Measurements from ENCODE around the gene CD38.
"Not testable (repeated sequence)": the region's sequence is repeated elsewhere in the genome, so short reads cannot be mapped to it uniquely, and the experiment has no call there.

Gene CD38

DNA sequence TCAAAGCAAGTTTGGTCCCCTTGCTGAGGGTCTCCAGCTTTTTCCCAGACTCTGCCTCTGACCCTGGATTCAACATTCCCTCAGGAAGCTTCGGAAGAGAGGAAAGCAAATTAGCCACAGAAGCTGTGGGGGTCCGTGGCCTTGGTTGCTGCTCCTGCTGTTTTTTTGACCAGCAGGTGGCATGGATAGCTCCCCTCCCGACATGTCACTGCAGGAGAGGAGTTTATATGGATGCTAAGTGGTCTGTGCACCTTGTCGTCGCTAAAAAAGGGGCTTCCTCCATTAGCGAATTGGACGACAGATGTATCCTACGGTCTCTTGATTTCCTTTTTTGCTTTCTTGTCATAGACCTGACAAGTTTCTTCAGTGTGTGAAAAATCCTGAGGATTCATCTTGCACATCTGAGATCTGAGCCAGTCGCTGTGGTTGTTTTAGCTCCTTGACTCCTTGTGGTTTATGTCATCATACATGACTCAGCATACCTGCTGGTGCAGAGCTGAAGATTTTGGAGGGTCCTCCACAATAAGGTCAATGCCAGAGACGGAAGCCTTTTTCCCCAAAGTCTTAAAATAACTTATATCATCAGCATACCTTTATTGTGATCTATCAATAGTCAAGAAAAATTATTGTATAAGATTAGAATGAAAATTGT, 70.2 kb downstream of the CD38 start:
- no peak overlapping the region for H3K4me3 ChIP-seq (ENCODE audit: low read length)
- no peak for TF ChIP-seq ZNF274 (IDR thresholded peaks at IDR 0.05; ENCODE audit: low read depth, low read length)

DNA sequence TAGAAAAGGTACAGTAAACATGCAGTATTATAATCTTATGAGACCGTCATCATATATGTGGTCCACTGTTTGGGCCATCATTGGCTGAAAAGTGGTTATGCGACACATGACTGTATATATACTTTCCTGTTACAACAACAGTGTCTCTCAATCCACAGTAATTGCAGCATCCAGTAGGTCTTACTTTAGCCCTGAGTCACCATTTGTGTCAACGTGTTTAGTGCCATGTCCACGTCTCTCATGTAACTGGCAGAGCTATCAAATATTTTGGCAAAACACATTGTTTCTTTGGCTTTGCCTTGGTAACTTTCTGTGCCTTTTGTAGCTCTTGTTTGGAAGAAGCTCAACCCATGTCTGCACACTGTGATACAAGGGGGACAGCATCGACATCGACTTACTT, 73.8 kb downstream of the CD38 start:
- no peak for TF ChIP-seq ZNF274 (IDR thresholded peaks at IDR 0.05; ENCODE audit: low read depth, low read length)
- no peak overlapping the region for H3K4me3 ChIP-seq (ENCODE audit: low read length)

DNA sequence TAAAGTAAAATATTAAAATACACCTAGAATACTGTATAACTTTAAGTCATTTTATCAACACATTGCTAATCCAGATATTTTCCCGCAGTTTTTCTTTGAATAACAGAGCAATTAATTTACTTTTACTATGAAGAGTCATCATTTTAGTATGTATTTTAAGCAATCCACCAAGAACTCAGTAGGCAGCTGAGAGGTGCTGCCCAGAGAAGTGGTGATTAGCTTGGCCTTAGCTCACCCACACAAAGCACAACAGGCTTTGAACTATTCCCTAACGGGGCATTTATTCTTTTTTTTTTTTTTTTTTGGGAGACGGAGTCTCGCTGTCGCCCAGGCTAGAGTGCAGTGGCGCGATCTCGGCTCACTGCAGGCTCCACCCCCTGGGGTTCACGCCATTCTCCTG, 74.4 kb downstream of the CD38 start:
- TF ChIP-seq ZNF274 (IDR thresholded peaks at IDR 0.05; ENCODE audit: low read depth, low read length): no peak
- H3K4me3 ChIP-seq (ENCODE audit: low read length): no peak overlapping the region

DNA sequence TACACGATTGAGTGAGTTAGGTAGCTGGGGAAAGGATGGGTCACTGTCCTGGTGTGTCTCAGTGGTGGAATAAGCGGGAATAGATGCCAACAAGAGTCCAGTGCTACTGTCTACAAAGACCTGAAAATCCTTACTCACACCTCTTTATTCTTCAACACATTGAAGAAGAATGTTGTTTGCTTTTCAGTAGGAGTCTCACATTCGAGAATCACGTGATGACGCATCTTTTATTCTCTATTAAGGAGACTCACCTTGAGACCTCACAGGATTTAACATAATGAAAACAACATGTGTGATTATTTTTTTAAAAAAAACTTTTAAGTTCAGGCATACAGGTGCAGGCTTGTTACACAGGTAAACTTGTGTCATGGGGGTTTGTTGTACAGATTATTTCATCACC, 75.2 kb downstream of the CD38 start:
- no peak overlapping the region for H3K4me3 ChIP-seq (ENCODE audit: low read length)
- no peak for TF ChIP-seq ZNF274 (IDR thresholded peaks at IDR 0.05; ENCODE audit: low read depth, low read length)

DNA sequence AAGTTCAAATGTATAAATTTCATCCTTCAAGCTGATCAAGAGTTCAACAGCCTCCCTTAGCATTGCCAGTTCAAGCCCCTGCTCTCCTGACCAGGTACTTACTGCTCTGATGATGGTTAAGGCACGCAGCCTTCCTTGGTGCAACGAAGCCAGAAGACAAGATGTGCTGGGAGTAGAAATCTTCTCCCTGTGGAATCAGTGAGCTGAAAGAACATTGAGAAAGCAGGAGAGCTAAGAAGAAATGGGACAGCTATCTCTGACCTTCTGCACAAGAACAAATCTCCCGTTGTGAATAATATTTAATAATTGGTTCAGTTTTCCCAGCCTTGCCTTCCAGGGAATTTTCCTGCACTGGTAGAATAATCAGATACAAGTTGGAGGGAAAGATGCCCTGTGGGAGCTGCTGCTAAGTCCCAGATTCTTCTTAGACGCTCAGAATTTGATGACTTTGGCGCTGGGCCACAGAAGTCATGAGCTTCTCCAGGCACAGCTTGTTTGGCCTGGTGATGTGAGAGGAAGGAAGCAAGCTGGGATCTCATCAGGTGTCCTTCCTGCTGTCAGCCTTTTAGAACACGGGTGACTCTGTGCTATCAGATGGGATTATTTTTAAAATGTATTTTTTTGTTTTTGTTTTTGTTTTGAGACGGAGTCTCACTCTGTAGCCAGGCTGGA, 77.8 kb downstream of the CD38 start:
- no peak for TF ChIP-seq ZNF274 (IDR thresholded peaks at IDR 0.05; ENCODE audit: low read depth, low read length)
- H3K4me3 ChIP-seq (ENCODE audit: low read length): no peak overlapping the region

DNA sequence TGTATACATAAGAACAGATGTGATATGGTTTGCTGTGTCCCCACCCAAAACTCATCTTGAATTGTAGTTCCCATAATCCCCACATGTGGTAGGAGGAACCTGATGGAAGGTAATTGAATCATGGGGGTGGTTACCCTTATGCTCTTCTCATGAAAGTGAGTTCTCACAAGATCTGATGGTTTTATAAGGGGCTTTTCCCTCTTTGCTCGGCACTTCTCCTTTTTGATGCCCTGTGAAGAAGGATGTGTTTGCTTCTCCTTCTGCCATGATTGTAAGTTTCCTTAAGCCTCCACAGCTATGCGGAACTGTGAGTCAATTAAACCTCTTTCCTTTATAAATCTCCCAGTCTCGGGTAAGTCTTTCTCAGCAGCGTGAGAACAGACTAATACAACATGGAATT, 83.1 kb downstream of the CD38 start:
- H3K4me3 ChIP-seq (ENCODE audit: low read length): not testable (repeated sequence)

DNA sequence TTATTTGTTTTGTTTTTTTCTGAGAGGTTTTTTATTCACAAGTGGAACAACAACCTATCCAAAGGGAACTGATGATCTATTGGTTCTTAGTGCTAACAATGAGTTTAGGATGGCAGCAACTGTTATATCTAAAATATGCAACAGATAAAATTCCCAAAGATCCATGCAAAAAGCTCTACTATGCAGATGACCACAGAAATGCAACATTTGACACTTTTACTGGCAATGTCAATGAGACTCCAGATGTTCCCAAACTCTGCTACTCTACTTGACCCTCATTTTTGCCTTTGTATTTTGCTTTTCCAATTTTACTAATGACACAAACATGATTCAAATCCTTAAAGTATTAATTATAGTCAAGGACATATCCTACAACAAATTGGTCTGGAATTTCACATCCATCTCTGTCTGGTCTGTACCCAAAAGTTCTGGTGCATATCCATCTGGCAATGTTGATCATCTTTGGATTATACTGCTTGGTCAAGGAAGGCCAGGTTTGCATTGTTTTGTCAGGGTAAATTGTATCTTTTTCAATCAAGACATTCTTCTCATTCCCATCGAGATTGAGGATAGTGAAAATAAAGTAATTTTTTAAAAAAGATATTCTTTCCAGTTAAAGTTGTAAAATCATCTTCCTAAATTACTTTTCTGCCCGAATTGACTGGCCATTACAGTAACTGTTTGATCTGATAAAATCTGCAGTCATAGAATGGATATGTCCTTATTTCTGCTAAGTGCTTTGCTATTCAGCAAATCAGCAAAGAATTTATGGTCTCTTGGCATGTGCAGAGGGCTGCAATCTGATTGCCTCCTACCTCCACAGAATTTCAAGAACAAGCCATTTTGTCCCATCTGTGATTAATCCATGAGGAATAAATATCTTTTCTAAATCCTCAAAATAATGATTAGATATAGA, 86.8 kb downstream of the CD38 start:
- no peak for TF ChIP-seq ZNF274 (IDR thresholded peaks at IDR 0.05; ENCODE audit: low read depth, low read length)

DNA sequence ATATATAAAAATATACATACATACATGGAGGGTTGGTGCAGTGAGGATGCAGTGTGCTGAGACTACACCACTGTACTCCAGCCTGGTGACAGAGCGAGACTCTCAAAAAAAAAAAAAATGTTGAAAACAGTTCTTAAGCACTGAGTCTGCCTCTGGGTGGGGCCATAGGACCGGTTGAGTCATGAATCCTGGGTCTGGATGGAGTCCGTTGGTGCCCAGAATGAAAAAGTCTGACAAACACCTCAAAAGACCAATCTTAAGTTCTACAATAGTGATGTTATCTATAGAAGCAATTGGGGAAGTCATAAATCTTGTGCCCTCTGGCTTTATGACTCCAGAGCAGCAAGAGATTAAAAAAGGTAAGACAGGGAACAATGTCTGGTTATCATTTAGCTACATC, 90.0 kb downstream of the CD38 start:
- TF ChIP-seq ZNF274 (IDR thresholded peaks at IDR 0.05; ENCODE audit: low read depth, low read length): no peak

More for the DNA sequence above, 86.8 kb downstream of the CD38 start:
- no peak overlapping the region for H3K4me3 ChIP-seq (ENCODE audit: low read length)

DNA sequence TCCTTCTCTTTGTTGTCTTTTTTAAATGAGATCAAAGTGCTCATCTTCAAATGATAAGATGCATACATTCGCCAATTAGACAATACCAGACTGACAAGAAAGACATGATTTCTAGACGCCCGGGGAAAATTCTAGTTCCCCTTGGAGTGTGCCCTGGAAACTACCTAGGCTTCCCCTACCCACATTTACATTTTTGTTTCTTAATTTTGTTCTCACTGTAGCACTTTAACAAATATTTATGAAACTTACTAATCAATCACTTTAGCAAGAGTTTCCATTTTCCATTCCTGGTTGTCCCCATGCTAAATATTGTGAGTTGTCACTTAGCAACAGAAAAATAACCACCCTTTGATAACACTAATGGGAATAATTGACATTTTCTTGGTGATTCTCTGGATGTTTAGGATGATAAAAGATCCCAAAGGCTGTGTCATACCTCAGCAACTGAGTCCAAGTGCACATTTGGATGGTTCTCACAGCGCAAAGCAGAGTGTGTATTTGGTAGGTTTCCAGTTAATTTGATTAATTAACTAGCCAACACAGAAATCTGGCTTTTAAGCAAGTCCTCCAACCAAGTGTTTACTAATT, 90.8 kb downstream of the CD38 start:
- no peak overlapping the region for H3K4me3 ChIP-seq (ENCODE audit: low read length)
- TF ChIP-seq ZNF274 (IDR thresholded peaks at IDR 0.05; ENCODE audit: low read depth, low read length): no peak

More for the DNA sequence above, 90.0 kb downstream of the CD38 start:
- no peak overlapping the region for H3K4me3 ChIP-seq (ENCODE audit: low read length)

DNA sequence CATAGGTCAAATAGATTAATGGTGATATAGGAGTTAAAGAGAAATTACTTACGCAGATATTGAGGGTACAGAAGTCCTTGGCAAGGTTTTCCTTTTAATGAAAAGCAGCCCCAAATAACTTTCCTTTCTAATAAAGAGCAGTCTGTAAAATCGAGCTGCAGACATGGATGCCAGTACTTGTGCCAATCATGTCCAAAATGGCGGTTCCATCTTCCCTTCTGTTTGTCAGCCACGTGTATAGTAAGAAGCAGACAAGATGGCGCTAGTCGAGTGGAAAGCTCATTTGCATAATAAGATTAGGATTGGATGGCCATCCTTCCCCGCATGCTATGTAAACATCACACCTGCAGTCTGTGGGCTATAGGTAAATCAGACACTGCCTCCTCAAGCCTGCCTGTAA, 92.0 kb downstream of the CD38 start:
- no peak for TF ChIP-seq ZNF274 (IDR thresholded peaks at IDR 0.05; ENCODE audit: low read depth, low read length)
- H3K4me3 ChIP-seq (ENCODE audit: low read length): no peak overlapping the region

DNA sequence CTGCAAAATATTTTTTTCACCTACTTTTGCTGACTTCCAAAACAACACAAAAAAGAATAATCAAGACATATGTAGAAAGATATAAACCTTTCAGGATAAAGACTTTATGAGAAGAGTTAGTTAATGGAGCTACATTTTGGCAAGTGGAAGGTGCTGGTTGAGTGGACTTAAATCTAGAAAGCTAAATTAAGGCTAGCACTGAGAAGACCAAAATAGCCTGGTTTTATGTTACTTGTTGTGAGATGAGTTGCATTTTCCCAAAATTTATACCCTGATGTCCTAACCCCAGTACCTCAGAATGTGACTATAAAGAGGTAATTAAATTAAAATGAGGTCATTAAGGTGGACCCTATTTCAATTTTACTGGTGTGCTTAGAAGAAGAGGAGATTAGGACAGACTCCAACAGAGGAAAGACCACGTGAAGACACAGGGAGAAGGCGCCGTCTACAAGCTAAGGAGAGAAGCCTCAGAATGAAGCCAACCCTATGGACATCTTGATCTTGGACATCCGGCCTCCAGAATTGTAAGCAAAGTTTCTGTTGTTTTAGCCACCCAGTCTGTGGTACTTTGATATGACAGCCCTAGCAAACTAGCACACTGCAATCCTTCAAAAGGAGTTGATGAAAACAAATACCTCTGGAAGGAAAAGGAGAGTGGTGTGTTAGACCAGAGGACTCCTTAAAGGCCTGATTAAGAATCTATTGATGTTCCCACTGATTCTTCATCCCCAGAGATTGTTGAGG, 93.0 kb downstream of the CD38 start:
- TF ChIP-seq ZNF274 (IDR thresholded peaks at IDR 0.05; ENCODE audit: low read depth, low read length): no peak
- no peak overlapping the region for H3K4me3 ChIP-seq (ENCODE audit: low read length)

DNA sequence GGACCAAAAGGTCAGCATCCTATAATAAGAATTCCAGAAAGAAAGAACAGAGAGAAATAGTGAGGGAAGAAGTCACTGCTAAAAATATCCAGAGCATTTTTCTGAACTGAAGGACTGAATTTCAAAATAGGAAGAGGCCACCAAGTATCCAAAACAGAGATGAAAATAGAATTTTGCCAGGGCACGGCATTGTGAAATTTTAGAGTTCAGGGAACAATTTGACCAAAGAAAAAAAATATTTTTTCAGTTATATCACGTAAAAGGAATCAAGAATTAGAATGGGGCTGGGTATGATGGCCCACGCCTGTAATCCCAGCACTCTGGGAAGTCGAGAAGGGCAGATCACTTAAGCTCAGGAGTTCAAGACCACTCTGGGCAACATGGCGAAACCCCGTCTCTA, 95.0 kb downstream of the CD38 start:
- TF ChIP-seq ZNF274 (IDR thresholded peaks at IDR 0.05; ENCODE audit: low read depth, low read length): no peak
- no peak overlapping the region for H3K4me3 ChIP-seq (ENCODE audit: low read length)

DNA sequence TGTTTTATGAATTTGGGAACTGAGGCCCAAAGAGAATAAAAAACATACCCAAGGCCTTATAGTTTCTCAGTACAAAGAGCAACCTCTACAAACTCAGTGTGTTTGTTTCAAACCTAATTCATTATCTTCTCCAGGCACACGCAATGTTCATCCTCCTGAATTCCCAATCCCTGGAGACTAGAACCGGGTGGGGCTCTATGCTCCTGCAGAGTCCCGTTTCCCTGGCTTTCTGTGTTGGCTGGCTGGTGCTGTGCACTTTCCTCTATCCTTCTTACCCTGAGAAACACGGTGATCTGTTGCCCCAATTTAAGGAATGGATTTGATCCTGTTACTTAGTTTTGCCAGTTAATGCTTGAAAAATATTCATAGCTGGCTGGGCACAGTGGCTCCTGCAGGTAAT, 96.5 kb downstream of the CD38 start:
- H3K4me3 ChIP-seq (ENCODE audit: low read length): no peak overlapping the region
- TF ChIP-seq ZNF274 (IDR thresholded peaks at IDR 0.05; ENCODE audit: low read depth, low read length): no peak

All from GM08714 (cell line).